BJ (cell line): ENCODE data around the gene KSR1. TPM values are rescaled to one million over a fixed set of nuclear protein-coding genes. Genes with fewer than 3 reads are reported as not detected.
"Not testable (repeated sequence)": the region's sequence is repeated elsewhere in the genome, so short reads cannot be mapped to it uniquely, and the experiment has no call there.

Experiments
- CTCF ChIA-PET: fragments of 350-600 bp; formaldehyde crosslinking; extraction: SDS; loops from one replicate; lab custom pipeline; 2021; ENCODE audit warnings: antibody characterized with exemption, inconsistent platforms; lab: Yijun Ruan, JAX
- POLR2A ChIA-PET: fragments of 300-600 bp; sonication (Branson Sonifier 250); formaldehyde crosslinking; extraction: SDS; loops from one replicate; lab custom pipeline; 2021; ENCODE audit warnings: antibody characterized with exemption; lab: Charles Lee
- DNase-seq: peaks from one replicate; pipeline ENCODE4 v3.0.0-alpha.2; 2011; ENCODE audit warnings: low read depth
- H3K27me3 ChIP-seq: 2 replicates; pipeline ENCODE4 v1.6.0; 2011; ENCODE audit warnings: low read length; ENCODE audit not compliant: control insufficient read depth, insufficient read depth
- H3K36me3 ChIP-seq: 2 replicates; pipeline ENCODE4 v1.5.1; 2011; ENCODE audit warnings: low read length; ENCODE audit not compliant: control insufficient read depth, insufficient read depth
- H3K4me3 ChIP-seq: 2 replicates; pipeline ENCODE4 v1.5.1; 2011; ENCODE audit warnings: low read depth, mild to moderate bottlenecking, control low read depth, low read length
- polyA plus RNA-seq: library from polyadenylated mRNA; depleted of rRNA; stranded (reverse); fragments of >200 nt; gene quantifications from 2 replicates; pipeline ENCODE4 v1.2.3, GENCODE V29; 2011
- TF ChIP-seq, protein P1 (sequence below): IDR thresholded peaks from 2 replicates; pipeline ENCODE4 v1.5.1; 2011; ENCODE audit warnings: low read depth, mild to moderate bottlenecking, control low read depth, inconsistent platforms, low read length, moderate library complexity; ENCODE audit not compliant: insufficient read depth

Gene KSR1
- polyA plus RNA-seq, 1 experiment: 6.8 TPM

DNA sequence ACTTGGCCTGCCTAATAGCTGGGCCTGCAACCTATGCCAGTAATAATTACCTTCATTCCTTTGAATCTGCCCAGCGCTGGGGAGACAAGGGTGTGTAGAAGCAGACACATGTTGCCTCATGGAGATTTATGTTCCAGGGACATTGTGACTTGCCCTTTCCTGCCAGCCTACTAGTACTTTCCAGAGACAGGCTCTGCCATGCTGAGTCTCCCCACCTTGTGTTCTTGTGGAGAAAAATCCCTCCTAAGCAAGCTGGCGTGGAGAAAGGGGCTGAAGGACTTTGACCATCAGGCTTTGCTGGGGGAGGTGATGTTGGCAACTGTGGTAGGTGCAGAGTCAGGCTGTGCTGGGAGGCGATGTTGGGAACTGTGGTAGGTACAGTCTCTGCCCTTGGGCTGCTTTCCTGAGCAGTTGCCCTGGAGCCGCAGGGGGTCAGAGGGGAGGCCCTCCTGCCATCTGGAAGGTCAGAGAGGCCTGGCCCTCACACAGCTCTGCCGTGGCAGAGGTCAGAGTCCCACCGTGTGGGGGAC, 4.0 kb downstream of the KSR1 start:
- CTCF ChIA-PET: interaction anchor here (1.0 to 8.4 kb wide), 2 partner anchors 106 to 141 kb away, joined by 3 to 77 read pairs; no protein-coding TSS in a partner anchor

DNA sequence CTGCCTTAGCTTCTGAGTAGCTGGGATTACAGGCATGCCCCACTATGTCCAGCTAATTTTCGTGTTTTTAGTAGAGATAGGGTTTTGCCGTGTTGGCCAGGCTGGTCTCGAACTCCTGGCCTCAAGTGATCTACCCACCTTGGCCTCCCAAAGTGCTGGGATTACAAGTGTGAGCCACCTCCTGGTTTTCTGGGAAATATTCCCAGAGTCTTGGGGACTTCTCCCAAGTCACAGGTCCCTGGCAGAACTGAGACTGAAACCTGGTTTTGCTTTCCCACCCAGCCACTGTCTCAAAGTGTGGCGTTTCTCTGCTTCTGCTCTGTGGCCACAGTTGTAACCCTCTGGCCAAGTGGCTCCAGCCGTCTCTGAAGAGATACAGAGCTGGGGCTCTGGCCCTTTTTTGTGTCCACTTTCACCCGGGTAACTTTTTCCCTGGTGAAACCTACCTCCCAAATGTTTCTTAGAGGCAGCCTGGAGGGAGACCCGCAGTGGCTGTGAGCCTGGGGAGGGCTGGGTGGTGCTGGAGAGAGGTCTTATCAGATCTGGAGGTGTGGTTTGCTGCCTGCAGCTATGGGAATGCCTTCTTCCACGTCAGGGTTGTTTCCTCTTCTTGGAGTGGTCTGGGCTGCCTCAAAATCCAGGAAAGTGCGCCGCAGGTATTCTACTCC, 5.1 kb downstream of the KSR1 start:
- ChIA-PET CTCF (interaction anchor here (8.4 kb wide), 1 partner anchor 140 kb away, joined by 77 read pairs; no protein-coding TSS in a partner anchor), POLR2A (no interaction called here)
- TF ChIP-seq, protein P1, sequence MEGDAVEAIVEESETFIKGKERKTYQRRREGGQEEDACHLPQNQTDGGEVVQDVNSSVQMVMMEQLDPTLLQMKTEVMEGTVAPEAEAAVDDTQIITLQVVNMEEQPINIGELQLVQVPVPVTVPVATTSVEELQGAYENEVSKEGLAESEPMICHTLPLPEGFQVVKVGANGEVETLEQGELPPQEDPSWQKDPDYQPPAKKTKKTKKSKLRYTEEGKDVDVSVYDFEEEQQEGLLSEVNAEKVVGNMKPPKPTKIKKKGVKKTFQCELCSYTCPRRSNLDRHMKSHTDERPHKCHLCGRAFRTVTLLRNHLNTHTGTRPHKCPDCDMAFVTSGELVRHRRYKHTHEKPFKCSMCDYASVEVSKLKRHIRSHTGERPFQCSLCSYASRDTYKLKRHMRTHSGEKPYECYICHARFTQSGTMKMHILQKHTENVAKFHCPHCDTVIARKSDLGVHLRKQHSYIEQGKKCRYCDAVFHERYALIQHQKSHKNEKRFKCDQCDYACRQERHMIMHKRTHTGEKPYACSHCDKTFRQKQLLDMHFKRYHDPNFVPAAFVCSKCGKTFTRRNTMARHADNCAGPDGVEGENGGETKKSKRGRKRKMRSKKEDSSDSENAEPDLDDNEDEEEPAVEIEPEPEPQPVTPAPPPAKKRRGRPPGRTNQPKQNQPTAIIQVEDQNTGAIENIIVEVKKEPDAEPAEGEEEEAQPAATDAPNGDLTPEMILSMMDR: no peak
- Histone ChIP-seq H3K27me3 (no peaks in the 10 kb centered on the region), H3K36me3 (no peaks in the 10 kb centered on the region), H3K4me3 (no peak overlapping the region)
- no peak for DNase-seq

More for the DNA sequence above, 4.0 kb downstream of the KSR1 start:
- POLR2A ChIA-PET: interaction anchor here (0.6 kb wide), 1 partner anchor 134 kb away, joined by 3 read pairs; no protein-coding TSS in a partner anchor
- Histone ChIP-seq H3K36me3 (no peaks in the 10 kb centered on the region), H3K27me3 (no peaks in the 10 kb centered on the region), H3K4me3 (no peak overlapping the region)
- DNase-seq: no peak
- TF ChIP-seq, protein P1: no peak

DNA sequence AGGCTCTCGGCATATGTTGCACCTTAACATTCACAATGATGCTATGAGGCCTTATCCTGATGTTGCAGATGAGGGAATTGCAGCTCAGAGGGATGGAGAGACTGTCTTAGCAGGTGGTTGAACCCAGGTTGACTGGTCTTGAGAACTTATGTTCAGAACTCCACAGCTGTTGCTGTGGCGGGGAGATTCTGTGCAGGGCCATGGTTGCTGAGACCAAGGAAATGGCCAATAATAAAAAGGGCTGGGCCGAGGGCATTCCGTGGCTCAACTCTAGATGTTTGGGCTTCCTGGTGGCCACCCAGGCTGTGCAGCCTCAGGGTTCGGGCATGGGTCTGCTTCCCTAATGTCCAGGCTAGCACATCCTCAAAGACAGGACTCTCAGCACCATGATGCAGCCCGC, 5.9 kb downstream of the KSR1 start:
- H3K4me3 ChIP-seq: no peak overlapping the region
- POLR2A ChIA-PET: no interaction called here
- no peaks in the 10 kb centered on the region for H3K36me3 ChIP-seq
- TF ChIP-seq, protein P1: no peak
- no peaks in the 10 kb centered on the region for H3K27me3 ChIP-seq
- CTCF ChIA-PET: no interaction called here
- no peak for DNase-seq

DNA sequence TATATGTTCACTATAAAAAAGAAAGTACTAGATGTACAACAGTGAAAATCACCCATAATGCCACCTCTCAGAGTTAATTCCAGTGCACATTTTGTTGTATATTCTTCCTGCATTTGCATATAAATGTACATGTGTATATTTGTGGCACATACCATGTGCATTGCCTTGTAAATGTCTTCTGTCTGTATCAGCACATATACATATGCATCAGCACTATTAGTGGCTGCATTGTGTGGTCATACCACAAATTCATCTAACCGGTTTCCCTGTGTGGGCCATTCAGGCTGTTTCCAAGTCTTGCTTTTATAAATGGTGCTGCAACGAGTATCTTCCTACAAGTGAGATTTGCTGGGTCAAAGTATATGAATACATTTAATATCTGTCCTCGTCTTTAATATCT, 6.5 kb downstream of the KSR1 start:
- TF ChIP-seq, protein P1: no peak
- Histone ChIP-seq H3K27me3 (no peaks in the 10 kb centered on the region), H3K36me3 (no peaks in the 10 kb centered on the region), H3K4me3 (no peak overlapping the region)
- ChIA-PET CTCF (no interaction called here), POLR2A (no interaction called here)
- no peak for DNase-seq

DNA sequence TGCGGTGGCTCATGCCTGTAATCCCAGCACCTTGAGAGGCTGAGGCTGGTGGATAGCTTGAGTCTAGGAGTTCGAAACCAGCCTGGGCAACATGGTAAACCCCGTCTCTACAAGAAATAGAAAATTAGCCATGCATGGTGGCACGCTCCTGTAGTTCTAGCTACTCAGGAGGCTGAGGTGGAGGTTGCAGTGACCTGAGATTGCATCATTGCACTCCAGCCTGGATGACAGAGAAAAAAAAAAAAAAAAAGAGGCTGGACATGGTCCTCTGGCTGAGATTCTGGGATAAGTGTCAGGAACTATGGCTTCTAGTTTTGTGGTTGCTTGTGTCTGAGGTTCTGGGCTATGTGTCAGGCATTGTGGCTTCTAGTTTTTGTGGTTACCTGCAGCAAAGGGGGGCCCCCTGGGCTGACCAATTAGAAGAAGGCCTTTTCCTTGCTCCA, 7.0 kb downstream of the KSR1 start:
- POLR2A ChIA-PET: no interaction called here
- Histone ChIP-seq H3K27me3 (no peaks in the 10 kb centered on the region), H3K36me3 (no peaks in the 10 kb centered on the region), H3K4me3 (no peak overlapping the region)
- no peak for DNase-seq
- TF ChIP-seq, protein P1: no peak
- CTCF ChIA-PET: no interaction called here

DNA sequence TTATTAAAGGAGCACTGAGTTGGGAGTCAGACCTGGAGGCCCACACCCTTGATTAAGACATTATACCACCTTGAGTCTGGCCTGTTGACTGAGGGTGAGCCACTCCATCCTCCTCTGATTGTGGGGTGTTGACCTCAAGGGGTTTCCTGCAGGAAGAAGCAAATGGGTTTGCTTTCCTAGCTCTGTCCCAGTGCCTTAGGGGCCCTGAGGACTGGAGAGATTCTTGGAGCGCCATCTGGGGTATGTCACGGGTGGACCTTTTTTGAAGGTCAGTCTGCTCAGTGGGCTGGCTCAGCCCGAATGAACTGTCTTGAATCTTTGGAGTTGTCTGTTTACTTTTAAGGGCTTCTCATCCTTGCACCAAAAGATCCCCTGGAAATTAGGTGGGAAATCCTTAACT, 7.8 kb downstream of the KSR1 start:
- CTCF ChIA-PET, DNase-seq, POLR2A ChIA-PET, H3K27me3 ChIP-seq, H3K36me3 ChIP-seq, H3K4me3 ChIP-seq: not testable (repeated sequence)
